Peyer's patch (tissue), 4 donors: ENCODE measurements around the gene CHKA.

Source experiments
- CTCF ChIP-seq, 6 experiments: fragments of 450-650 bp in 4 of 6; fragments of 200-600 bp in 2 of 6; sonication (generic) in 1 of 6; IDR thresholded peaks; one replicate each; pipeline ENCODE4 v1.5.1; 2017 to 2019; ENCODE audit warnings: antibody characterized with exemption in 6 of 6, mild to moderate bottlenecking in 3 of 6, moderate library complexity in 1 of 6
- POLR2A ChIP-seq, 2 donors: fragments of 450-650 bp; IDR thresholded peaks; one replicate each; pipeline ENCODE4 v1.5.1; 2017; ENCODE audit warnings: antibody characterized with exemption in 2 of 2, mild to moderate bottlenecking in 2 of 2, moderate library complexity in 2 of 2

DNA sequence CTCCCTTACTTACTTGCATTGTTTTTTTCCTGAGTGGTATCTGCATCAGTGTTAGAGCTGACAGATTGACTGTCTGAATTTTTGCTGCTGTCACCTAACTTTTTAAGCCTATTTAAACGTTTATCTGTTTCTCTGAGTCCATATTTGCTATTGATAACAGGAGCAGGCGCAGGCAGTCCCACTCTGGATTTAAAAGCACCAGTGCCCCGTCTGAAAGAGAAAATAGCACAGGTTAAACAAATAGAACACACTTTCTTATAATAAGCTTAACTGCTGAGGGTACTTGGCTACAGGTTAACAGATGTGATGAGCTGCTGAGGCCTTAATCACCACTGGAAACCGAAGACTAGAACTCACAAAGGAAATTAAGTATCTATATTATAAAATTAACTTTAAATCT, 45.8 kb upstream of the CHKA start:
- TF ChIP-seq CTCF (IDR thresholded peaks at IDR 0.05): no peak
- no peak for TF ChIP-seq POLR2A (IDR thresholded peaks at IDR 0.05)
